Embryonic facial prominence (tissue), 1 donor: ENCODE data around the gene ADGRB3.
"Not testable (repeated sequence)": the region's sequence is repeated elsewhere in the genome, so short reads cannot be mapped to it uniquely, and the experiment has no call there.

Experiments
- DNase-seq: peaks from one replicate; pipeline ENCODE4 v3.0.0-alpha.2; 2016; ENCODE audit errors: extremely low spot score

The ADGRB3 gene

GRCh38 chr6:69422475-69422874 is 787.4 kb downstream of the ADGRB3 start:
- DNase-seq: no peak

- DNase-seq: no peak
Observed at GRCh38 chr6:69423785-69424184, 788.7 kb downstream of the ADGRB3 start.

- no peak for DNase-seq
Observed at GRCh38 chr6:69424581-69424980, 789.5 kb downstream of the ADGRB3 start.

- no peak for DNase-seq
Observed at GRCh38 chr6:69427882-69428281, 792.8 kb downstream of the ADGRB3 start.

GRCh38 chr6:69432168-69432567 is 797.1 kb downstream of the ADGRB3 start:
- DNase-seq: not testable (repeated sequence)

- DNase-seq: not testable (repeated sequence)
Observed at GRCh38 chr6:69433116-69433515, 798.0 kb downstream of the ADGRB3 start.

- no peak for DNase-seq
Observed at GRCh38 chr6:69438113-69438512, 803.0 kb downstream of the ADGRB3 start.
